K562 (cell line): Measurements from ENCODE around the gene ANK3. TPM values are rescaled to one million over a fixed set of nuclear protein-coding genes. Genes with fewer than 3 reads are reported as not detected.

Source experiments
- ATAC-seq: fragments of 200-7000 bp; cut with Tn5 transposase; 3 replicates; pipeline ENCODE4 v1.9.1; 2020; ENCODE audit warnings: moderate library complexity
- BruUV-seq: library from RNA; stranded (reverse); fragments of 400-500 nt; replicated peaks from 2 replicates; lab custom pipeline; 2021; lab: Mats Ljungman, UMichigan
- CTCF ChIA-PET: fragments of 300-600 bp; formaldehyde crosslinking; extraction: SDS; loops from one replicate; lab custom pipeline; 2021; ENCODE audit warnings: low intra/inter-chr PET ratio; lab: Yijun Ruan, JAX
- POLR2A ChIA-PET: fragments of 300-600, 350-650 bp; sonication (Branson Sonifier 250); formaldehyde crosslinking; extraction: SDS; loops from one replicate; lab custom pipeline; 2021; ENCODE audit warnings: antibody characterized with exemption, inconsistent platforms; lab: Yijun Ruan, JAX
- DNase-seq, 4 experiments: peaks; one replicate each; pipeline versions ENCODE4 v3.0.0 to v3.0.0-alpha.2; 2011 to 2018; ENCODE audit warnings: low spot score in 3 of 4, mixed read lengths in 3 of 4; ENCODE audit errors: extremely low read depth in 1 of 4
- FAIRE-seq: peaks from 2 replicates; lab custom pipeline; 2011; peaks lifted over from hg19 to GRCh38; lab: Jason Lieb, UNC
- H2AFZ ChIP-seq: 2 replicates; pipeline ENCODE4 v1.6.0; 2011; ENCODE audit warnings: low read depth, low read length, control low read depth, inconsistent platforms
- H3K27ac ChIP-seq: fragments of 200-600 bp; 3 replicates; pipeline ENCODE4 v1.8.0; 2011; ENCODE audit warnings: low read depth, mild to moderate bottlenecking, control low read depth, inconsistent platforms, low read length, moderate library complexity, mixed read lengths; ENCODE audit errors: extremely low read depth
- H3K27me3 ChIP-seq, 2 experiments: fragments of 300-600 bp in 1 of 2; 2 replicates in 1 of 2; 3 replicates in 1 of 2; pipeline versions ENCODE4 v1.6.0 to v1.8.0; 2011; ENCODE audit warnings: inconsistent platforms in 2 of 2, low read length in 2 of 2, mild to moderate bottlenecking in 1 of 2, mixed read lengths in 1 of 2, moderate library complexity in 1 of 2; ENCODE audit not compliant: control insufficient read depth in 2 of 2, insufficient read depth in 2 of 2
- H3K36me3 ChIP-seq: fragments of 300-600 bp; 3 replicates; pipeline ENCODE4 v1.8.0; 2011; ENCODE audit warnings: mild to moderate bottlenecking, low read length, inconsistent platforms; ENCODE audit not compliant: control insufficient read depth, insufficient read depth
- H3K4me1 ChIP-seq, 2 experiments: fragments of 200-600 bp in 1 of 2; replicated peaks in 1 of 2; 2 replicates in 1 of 2; 3 replicates in 1 of 2; pipeline versions ENCODE4 v1.5.1 to v1.8.0; 2011; ENCODE audit warnings: inconsistent platforms in 2 of 2, low read length in 2 of 2, mild to moderate bottlenecking in 1 of 2, mixed read lengths in 1 of 2, moderate library complexity in 1 of 2; ENCODE audit not compliant: control insufficient read depth in 2 of 2, insufficient read depth in 2 of 2
- H3K4me2 ChIP-seq: 2 replicates; pipeline ENCODE4 v1.6.1; 2011; ENCODE audit warnings: low read length, control low read depth, inconsistent platforms, mixed read lengths; ENCODE audit not compliant: insufficient read depth
- H3K4me3 ChIP-seq: fragments of 200-600 bp; sonication (generic), shearing (Covaris generic); 2 replicates; pipeline ENCODE4 v1.5.1; 2016; ENCODE audit warnings: control low read depth, inconsistent platforms
- H3K79me2 ChIP-seq: fragments of 200-600 bp; 3 replicates; pipeline ENCODE4 v1.8.0; 2011; ENCODE audit warnings: low read length, inconsistent platforms; ENCODE audit not compliant: control insufficient read depth, insufficient read depth
- H3K9ac ChIP-seq, 2 experiments: 2 replicates each; pipeline versions ENCODE4 v1.6.0 to v1.6.1; 2011; ENCODE audit warnings: low read depth in 2 of 2, low read length in 2 of 2, control low read depth in 1 of 2, inconsistent platforms in 1 of 2, mild to moderate bottlenecking in 1 of 2, mixed read lengths in 1 of 2; ENCODE audit not compliant: insufficient read depth in 1 of 2
- H3K9me1 ChIP-seq: one replicate; pipeline ENCODE4 v1.6.0; 2011; ENCODE audit warnings: inconsistent platforms, mild to moderate bottlenecking, low read length, moderate library complexity; ENCODE audit not compliant: control insufficient read depth, insufficient read depth
- H3K9me3 ChIP-seq: replicated peaks from 2 replicates; pipeline ENCODE4 v1.5.1; 2011; ENCODE audit warnings: low read depth, low read length, inconsistent platforms; ENCODE audit not compliant: control insufficient read depth, insufficient read depth
- H4K20me1 ChIP-seq: replicated peaks from 2 replicates; pipeline ENCODE4 v1.6.1; 2011; ENCODE audit warnings: low read length, inconsistent platforms, mixed read lengths; ENCODE audit not compliant: control insufficient read depth, insufficient read depth
- ADNP ChIP-seq: fragments of 200-800 bp; sonication (Bioruptor generic); IDR thresholded peaks from 2 replicates; pipeline ENCODE4 v1.6.1; 2016; ENCODE audit warnings: missing genetic modification characterization, missing compliant biosample characterization
- C11orf30 ChIP-seq: fragments of 450-650 bp; IDR thresholded peaks from 2 replicates; pipeline ENCODE4 v1.6.1; 2016; ENCODE audit warnings: low read depth, mild to moderate bottlenecking
- ILK ChIP-seq: fragments of 450-650 bp; IDR thresholded peaks from 2 replicates; pipeline ENCODE4 v1.6.1; 2016; ENCODE audit warnings: missing genetic modification characterization, low read depth, mild to moderate bottlenecking, missing compliant biosample characterization, moderate library complexity, borderline replicate concordance
- NFXL1 ChIP-seq: fragments of 450-650 bp; formaldehyde crosslinking; IDR thresholded peaks from 2 replicates; pipeline ENCODE4 v1.4.0; 2021; ENCODE audit warnings: mild to moderate bottlenecking
- RBM25 ChIP-seq: fragments of 200-400 bp; formaldehyde crosslinking; IDR thresholded peaks from 2 replicates; pipeline ENCODE4 v1.6.1; 2018; ENCODE audit warnings: low read length, low read depth, moderate library complexity; ENCODE audit not compliant: severe bottlenecking
- ZBED1 ChIP-seq: IDR thresholded peaks from 2 replicates; pipeline ENCODE4 v1.6.1; 2014
- ZNF133 ChIP-seq: fragments of 250-450 bp; sonication (Bioruptor Pico); IDR thresholded peaks from 2 replicates; pipeline ENCODE4 v1.4.0; 2020; ENCODE audit warnings: mild to moderate bottlenecking
- ZNF316 ChIP-seq: fragments of 450-650 bp; IDR thresholded peaks from 2 replicates; pipeline ENCODE4 v1.6.1; 2016
- WGBS: fragments of 100-300 bp; shearing (Covaris generic); methylation state at CpG from one replicate; pipeline ENCODE4 v1.1.6; 2016; ENCODE audit warnings: low coverage, mixed read lengths; ENCODE audit not compliant: insufficient coverage; ENCODE audit errors: missing lambda C conversion rate; 5-methylcytosine and 5-hydroxymethylcytosine counted together
- in situ Hi-C: fragments of 300-500 bp; cut with MboI; formaldehyde crosslinking; loops from 4 replicates; pipeline ENCODE4 v1.15.0; 2018; ENCODE audit warnings: inconsistent platforms, mixed read lengths
- intact Hi-C: fragments of 100-400 bp; cut with micrococcal nuclease; formaldehyde crosslinking; loops from 2 replicates; pipeline ENCODE4 v1.14.2; 2022
- polyA plus RNA-seq, 8 experiments: library from polyadenylated mRNA; depleted of rRNA in 4 of 8; stranded (reverse) in 5 of 8; unstranded in 3 of 8; fragments of >200 nt; fragmentation: Nextera tagmentation in 2 of 8; fragmentation: Illumina TruSeq in 1 of 8; extraction: Ambion mirVana in 2 of 8; extraction: Trizol in 1 of 8; gene quantifications; 2 replicates each; pipeline versions ENCODE4 v1.2.1 to v1.2.3, GENCODE V29; 2011 to 2014; ENCODE audit warnings: inconsistent platforms in 1 of 8, missing spikeins in 1 of 8
- total RNA-seq, 7 experiments: library from RNA; depleted of rRNA in 6 of 7; stranded (reverse); fragments of >200 nt in 6 of 7; fragmentation: Illumina TruSeq in 2 of 7; extraction: Trizol in 2 of 7; gene quantifications; 2 replicates each; pipeline versions ENCODE4 v1.2.1 to v1.2.3, GENCODE V29; 2011 to 2021; ENCODE audit warnings: low replicate concordance in 1 of 7
- TF ChIP-seq, protein P1 (sequence below), 2 experiments: fragments of 450-650 bp; IDR thresholded peaks; 2 replicates each; pipeline ENCODE4 v1.6.1; 2016
- TF ChIP-seq, protein P2 (sequence below): fragments of 450-650 bp; IDR thresholded peaks from 2 replicates; pipeline ENCODE4 v1.6.1; 2016; ENCODE audit warnings: mild to moderate bottlenecking, moderate library complexity

ANK3 gene
- total and polyA plus RNA-seq, 9 of the 15 experiments (the other 6 are each of a cell fraction or from before 2014, with no cell fraction given), result 10.0 to 32.3 (median 17.9) TPM

DNA sequence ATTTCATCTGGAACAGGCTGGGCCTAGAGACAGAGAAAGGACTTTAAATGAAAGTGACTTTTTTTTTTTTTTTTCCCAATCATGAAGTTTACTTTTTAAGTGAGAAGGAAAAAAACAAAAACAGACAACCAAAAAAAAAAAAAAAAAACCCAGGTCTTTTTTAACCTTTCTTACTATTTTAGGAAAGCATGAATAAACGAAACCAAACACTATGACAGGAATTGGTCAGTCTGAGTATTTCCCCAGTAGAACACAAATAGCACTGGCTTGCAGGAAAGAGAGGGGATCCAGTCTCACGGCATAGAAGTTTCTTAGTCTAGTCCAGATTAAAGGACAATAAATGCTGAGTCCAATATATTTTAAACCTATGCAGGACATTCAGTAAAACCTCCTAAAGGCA, 302.8 kb downstream of the ANK3 start:
- Histone ChIP-seq H3K9ac (no peak overlapping the region), H3K27ac (no peak overlapping the region), H2AFZ (no peak overlapping the region), H3K4me2 (no peak overlapping the region), H3K36me3 (no peaks in the 10 kb centered on the region; the same call in 2 of the 3 replicates), H3K4me3 (no peak overlapping the region), H3K9me3 (no peaks in the 10 kb centered on the region), H4K20me1 (no peaks in the 10 kb centered on the region), H3K79me2 (no peaks in the 10 kb centered on the region), H3K4me1 (no peaks in the 10 kb centered on the region), H3K9me1 (no peaks in the 10 kb centered on the region), H3K27me3 (no peaks in the 10 kb centered on the region)
- WGBS, result 54% methylated on average over 2 of the region's 2 CpGs
- FAIRE-seq (no peak), ATAC-seq (no peak), DNase-seq (no peak)
- POLR2A ChIA-PET, result no interaction called here
- intact Hi-C loops (no loop called here), in situ Hi-C loops (no loop called here)
- BruUV-seq, result no TSS peak
- CTCF ChIA-PET, result interaction anchor here (0.6 kb wide), 1 partner anchor 460 kb away, joined by 3 read pairs; no protein-coding TSS in a partner anchor
- TF ChIP-seq NFXL1 (no peak), C11orf30 (peak; percentile 31; the same call in 1 of the 2 replicates), ZNF133 (CRISPR knock-in tag) (no peak), ZNF316 (peak; percentile 58), ILK (tag) (no peak), ADNP (no peak), ZBED1 (no peak), RBM25 (no peak)
- TF ChIP-seq, protein P1, sequence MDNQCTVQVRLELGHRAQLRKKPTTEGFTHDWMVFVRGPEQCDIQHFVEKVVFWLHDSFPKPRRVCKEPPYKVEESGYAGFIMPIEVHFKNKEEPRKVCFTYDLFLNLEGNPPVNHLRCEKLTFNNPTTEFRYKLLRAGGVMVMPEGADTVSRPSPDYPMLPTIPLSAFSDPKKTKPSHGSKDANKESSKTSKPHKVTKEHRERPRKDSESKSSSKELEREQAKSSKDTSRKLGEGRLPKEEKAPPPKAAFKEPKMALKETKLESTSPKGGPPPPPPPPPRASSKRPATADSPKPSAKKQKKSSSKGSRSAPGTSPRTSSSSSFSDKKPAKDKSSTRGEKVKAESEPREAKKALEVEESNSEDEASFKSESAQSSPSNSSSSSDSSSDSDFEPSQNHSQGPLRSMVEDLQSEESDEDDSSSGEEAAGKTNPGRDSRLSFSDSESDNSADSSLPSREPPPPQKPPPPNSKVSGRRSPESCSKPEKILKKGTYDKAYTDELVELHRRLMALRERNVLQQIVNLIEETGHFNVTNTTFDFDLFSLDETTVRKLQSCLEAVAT (IDR thresholded peaks at IDR 0.05), result no peak
- TF ChIP-seq, protein P2, sequence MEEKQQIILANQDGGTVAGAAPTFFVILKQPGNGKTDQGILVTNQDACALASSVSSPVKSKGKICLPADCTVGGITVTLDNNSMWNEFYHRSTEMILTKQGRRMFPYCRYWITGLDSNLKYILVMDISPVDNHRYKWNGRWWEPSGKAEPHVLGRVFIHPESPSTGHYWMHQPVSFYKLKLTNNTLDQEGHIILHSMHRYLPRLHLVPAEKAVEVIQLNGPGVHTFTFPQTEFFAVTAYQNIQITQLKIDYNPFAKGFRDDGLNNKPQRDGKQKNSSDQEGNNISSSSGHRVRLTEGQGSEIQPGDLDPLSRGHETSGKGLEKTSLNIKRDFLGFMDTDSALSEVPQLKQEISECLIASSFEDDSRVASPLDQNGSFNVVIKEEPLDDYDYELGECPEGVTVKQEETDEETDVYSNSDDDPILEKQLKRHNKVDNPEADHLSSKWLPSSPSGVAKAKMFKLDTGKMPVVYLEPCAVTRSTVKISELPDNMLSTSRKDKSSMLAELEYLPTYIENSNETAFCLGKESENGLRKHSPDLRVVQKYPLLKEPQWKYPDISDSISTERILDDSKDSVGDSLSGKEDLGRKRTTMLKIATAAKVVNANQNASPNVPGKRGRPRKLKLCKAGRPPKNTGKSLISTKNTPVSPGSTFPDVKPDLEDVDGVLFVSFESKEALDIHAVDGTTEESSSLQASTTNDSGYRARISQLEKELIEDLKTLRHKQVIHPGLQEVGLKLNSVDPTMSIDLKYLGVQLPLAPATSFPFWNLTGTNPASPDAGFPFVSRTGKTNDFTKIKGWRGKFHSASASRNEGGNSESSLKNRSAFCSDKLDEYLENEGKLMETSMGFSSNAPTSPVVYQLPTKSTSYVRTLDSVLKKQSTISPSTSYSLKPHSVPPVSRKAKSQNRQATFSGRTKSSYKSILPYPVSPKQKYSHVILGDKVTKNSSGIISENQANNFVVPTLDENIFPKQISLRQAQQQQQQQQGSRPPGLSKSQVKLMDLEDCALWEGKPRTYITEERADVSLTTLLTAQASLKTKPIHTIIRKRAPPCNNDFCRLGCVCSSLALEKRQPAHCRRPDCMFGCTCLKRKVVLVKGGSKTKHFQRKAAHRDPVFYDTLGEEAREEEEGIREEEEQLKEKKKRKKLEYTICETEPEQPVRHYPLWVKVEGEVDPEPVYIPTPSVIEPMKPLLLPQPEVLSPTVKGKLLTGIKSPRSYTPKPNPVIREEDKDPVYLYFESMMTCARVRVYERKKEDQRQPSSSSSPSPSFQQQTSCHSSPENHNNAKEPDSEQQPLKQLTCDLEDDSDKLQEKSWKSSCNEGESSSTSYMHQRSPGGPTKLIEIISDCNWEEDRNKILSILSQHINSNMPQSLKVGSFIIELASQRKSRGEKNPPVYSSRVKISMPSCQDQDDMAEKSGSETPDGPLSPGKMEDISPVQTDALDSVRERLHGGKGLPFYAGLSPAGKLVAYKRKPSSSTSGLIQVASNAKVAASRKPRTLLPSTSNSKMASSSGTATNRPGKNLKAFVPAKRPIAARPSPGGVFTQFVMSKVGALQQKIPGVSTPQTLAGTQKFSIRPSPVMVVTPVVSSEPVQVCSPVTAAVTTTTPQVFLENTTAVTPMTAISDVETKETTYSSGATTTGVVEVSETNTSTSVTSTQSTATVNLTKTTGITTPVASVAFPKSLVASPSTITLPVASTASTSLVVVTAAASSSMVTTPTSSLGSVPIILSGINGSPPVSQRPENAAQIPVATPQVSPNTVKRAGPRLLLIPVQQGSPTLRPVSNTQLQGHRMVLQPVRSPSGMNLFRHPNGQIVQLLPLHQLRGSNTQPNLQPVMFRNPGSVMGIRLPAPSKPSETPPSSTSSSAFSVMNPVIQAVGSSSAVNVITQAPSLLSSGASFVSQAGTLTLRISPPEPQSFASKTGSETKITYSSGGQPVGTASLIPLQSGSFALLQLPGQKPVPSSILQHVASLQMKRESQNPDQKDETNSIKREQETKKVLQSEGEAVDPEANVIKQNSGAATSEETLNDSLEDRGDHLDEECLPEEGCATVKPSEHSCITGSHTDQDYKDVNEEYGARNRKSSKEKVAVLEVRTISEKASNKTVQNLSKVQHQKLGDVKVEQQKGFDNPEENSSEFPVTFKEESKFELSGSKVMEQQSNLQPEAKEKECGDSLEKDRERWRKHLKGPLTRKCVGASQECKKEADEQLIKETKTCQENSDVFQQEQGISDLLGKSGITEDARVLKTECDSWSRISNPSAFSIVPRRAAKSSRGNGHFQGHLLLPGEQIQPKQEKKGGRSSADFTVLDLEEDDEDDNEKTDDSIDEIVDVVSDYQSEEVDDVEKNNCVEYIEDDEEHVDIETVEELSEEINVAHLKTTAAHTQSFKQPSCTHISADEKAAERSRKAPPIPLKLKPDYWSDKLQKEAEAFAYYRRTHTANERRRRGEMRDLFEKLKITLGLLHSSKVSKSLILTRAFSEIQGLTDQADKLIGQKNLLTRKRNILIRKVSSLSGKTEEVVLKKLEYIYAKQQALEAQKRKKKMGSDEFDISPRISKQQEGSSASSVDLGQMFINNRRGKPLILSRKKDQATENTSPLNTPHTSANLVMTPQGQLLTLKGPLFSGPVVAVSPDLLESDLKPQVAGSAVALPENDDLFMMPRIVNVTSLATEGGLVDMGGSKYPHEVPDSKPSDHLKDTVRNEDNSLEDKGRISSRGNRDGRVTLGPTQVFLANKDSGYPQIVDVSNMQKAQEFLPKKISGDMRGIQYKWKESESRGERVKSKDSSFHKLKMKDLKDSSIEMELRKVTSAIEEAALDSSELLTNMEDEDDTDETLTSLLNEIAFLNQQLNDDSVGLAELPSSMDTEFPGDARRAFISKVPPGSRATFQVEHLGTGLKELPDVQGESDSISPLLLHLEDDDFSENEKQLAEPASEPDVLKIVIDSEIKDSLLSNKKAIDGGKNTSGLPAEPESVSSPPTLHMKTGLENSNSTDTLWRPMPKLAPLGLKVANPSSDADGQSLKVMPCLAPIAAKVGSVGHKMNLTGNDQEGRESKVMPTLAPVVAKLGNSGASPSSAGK, result no peak
